NOMO-1 treated with DMSO at 0.1 percent for 48 hours (cell line): ENCODE data around the gene MYBPHL.

Experiments used
- DNase-seq: peaks from one replicate; lab custom pipeline; 2025; ENCODE audit not compliant: unreplicated experiment; lab: John Stamatoyannopoulos, UW

MYBPHL gene

DNA sequence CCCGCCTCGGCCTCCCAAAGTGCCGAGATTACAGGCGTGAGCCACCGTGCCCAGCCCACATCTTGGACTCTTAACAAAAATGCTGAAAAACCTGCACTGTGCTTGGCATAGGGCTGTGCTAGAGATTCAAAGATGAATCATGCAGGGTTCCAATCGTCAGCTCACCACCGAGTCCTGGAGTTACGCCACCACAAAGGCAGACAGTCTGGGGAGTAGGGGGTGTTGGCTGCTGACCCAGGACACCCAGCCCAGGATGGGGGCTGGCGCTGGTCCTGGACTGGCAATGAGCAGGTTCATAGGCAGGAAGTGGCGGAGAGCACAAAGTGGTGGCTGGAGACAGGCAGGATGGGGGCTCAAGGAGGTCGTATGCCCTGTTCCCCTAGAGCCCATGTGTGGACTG, 39.8 kb downstream of the MYBPHL start:
- DNase-seq, result no peak

DNA sequence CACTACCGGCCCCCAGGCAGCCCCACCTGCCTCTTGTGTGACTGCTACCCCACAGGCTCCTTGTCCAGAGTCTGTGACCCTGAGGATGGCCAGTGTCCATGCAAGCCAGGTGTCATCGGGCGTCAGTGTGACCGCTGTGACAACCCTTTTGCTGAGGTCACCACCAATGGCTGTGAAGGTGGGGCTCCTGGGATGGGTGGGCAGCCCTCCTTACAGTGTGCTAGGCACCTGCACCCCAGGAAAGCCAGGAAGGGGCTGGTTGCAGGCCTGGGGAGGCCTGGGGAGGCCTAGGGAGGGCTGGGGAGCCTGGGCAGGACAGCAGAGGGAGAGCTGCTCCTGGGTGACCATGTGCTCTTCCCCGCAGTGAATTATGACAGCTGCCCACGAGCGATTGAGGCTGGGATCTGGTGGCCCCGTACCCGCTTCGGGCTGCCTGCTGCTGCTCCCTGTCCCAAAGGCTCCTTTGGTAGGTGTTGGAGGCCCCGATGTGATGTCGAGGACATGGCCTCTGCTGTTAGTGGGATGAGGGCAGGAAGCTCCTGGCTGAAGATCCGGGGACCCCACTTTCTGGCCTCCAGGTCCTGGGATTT, 41.0 kb downstream of the MYBPHL start:
- no peak for DNase-seq

DNA sequence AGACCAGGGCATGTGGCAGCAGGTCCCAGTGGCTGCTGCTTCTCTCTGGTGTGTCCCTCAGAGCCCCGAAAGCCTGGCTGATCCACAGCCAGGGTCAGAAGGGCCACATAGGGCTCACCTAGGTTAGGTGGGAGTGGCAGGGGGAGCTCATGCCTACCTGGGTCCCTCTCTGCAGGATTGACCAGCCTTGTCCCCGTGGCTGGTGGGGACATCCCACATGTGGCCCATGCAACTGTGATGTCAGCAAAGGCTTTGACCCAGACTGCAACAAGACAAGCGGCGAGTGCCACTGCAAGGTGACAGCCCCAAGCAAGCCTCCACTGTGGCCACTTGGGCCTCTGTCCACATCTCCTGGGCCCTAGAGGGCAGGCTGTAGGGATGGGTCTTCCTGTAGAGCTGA, 41.8 kb downstream of the MYBPHL start:
- DNase-seq, result no peak

DNA sequence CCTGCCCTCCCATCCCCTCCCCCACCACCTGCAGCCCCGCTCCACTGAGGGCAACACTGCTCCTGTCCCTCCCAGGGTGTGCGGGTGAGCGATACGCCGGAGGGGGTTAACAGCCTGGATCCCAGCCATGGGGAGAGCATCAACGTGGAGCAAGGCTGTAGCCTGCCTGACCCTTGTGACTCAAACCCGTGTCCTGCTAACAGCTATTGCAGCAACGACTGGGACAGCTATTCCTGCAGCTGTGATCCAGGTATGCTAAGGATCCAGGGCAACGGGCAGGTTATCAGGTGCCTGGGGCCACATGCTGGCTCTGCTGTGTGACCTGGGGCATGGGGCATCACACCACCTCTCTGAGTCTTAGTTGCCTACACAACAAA, 42.4 kb downstream of the MYBPHL start:
- no peak for DNase-seq

DNA sequence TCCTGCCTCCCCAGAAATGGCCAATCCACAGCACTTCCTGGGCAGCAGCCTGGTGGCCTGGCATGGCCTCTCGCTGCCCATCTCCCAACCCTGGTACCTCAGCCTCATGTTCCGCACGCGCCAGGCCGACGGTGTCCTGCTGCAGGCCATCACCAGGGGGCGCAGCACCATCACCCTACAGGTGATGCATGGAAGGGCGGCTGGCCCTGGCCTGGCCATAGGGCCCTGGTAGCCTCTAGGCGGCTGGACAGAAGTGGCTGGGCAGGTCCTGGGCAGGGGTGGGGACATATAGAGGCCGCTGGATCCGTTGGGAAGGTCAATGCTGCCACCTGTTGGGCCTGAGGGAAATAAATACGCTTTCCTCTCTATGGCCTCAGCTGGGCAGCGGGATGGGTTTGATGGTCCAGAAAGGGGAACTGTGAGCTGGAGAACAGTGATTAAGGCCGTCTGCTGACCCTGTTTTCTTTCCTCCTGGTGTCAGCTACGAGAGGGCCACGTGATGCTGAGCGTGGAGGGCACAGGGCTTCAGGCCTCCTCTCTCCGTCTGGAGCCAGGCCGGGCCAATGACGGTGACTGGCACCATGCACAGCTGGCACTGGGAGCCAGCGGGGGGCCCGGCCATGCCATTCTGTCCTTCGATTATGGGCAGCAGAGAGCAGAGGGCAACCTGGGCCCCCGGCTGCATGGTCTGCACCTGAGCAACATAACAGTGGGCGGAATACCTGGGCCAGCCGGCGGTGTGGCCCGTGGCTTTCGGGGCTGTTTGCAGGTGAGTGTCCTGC, 43.0 kb downstream of the MYBPHL start:
- DNase-seq, result peak; percentile 47

DNA sequence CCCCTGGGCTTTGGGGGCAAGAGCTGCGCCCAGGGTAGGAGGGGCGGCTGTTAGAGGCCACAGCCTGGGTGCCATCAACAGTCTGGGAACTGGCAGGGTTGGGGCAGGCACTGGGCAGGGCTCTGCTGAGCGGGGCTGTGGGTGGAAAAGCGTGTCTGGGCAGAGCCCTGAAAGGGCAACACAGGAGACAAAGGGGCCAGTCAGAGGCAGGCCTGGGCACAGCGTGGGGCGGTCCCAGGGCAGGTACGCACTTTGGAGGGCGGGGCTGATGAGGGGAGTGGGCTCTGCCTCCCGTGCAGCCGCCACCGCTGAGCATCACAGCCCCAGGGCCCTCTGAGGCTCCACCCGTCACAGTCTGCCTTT, 43.6 kb downstream of the MYBPHL start:
- DNase-seq, result no peak

DNA sequence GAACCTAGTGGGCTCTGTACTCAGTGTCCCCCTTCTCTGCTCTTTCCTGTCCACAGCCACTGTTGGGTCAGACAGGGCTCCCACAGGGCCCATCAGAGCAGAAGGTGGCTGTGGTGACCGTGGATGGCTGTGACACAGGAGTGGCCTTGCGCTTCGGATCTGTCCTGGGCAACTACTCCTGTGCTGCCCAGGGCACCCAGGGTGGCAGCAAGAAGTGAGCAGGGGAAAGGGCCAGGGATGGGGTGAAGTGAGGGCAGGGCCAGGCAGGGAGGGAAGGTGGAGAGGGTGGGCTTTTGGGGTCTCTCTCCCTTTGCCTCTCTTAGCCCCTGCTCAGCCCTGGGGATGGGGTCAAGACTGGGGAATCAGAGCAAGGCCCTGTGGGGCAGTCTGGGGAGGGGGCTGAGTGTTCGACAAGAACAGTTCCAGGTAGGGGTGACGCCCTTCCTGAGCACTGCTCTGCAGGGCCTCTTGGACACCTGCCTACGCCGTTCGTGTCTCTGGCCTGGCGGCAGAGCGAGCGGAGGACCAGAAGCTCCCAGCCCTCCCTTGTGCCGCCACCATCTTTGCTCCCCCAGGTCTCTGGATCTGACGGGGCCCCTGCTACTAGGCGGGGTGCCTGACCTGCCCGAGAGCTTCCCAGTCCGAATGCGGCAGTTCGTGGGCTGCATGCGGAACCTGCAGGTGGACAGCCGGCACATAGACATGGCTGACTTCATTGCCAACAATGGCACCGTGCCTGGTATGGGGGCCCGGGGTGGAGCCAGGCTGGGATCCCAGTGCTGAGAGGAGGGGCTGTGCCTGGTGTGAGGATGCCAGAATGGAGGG, 44.4 kb downstream of the MYBPHL start:
- DNase-seq, result no peak

DNA sequence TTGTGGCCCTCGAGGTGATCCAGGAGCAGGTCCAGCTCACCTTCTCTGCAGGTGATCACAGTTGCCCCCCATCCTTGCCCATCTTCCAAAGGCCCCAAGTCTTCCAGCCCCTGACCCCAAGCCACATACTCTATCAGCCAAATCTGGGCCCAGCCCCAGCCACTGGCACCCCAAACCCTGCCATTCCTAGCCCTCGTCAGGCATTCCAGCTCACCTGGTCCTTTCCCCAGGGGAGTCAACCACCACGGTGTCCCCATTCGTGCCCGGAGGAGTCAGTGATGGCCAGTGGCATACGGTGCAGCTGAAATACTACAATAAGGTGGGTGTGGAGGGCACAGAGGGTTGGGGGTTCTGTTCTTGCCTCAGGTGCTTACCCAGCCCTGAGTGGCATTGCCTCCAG, 45.2 kb downstream of the MYBPHL start:
- DNase-seq, result no peak

DNA sequence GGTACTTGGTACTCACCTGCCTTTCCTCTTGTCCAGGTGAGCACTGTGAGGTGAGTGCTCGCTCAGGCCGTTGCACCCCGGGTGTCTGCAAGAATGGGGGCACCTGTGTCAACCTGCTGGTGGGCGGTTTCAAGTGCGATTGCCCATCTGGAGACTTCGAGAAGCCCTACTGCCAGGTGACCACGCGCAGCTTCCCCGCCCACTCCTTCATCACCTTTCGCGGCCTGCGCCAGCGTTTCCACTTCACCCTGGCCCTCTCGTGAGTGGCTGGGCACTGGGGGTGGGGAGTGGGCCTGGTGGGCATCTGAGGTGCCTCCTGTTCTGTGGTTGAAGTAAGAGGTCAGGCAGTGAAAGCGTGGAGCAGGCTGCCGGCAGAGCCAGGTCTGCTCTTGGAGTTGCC, 45.8 kb downstream of the MYBPHL start:
- DNase-seq, result no peak

DNA sequence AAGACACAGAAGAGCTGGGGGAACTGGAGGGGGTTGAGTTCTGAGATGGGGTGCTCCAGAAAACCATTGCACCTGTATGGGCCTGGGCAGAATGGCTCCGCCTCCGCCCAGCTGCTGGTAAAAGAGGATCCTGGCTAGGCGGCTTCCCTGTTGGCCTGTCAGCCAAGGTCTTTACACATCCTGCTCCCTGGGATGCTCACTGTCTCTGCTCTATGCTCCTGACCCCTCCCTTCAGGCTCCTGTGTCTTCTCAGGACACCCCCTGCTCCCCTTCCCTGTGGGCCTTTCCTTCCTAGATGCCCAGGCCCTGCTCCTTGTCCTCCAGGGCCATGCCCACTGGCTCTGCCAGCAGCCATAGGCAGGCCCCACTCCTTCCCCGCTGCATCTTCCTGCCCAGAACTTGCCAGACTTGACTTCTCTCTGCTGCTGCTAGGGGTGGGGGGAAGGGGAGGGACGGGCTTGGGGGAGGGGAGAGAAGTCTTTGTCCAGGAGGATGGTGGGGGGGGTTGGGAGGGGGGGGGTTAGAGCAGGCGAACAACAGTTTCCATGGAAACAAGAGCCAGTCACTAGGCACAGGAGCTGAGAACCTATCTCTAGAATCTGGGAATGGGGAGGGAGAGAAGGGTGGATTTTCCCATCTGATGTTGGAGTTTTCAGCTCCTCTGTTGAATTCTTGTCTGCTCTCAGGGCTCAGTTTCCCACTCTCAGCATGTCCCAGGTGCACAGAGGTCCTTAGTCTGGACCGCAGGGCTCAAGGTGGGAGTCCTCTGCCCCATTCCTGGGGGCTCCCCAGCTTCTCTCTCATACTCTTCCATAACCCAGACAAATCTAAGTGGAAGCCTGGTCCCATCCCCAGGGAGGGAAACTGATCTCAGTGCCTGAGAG, 46.9 kb downstream of the MYBPHL start:
- DNase-seq, result peak; percentile 1

DNA sequence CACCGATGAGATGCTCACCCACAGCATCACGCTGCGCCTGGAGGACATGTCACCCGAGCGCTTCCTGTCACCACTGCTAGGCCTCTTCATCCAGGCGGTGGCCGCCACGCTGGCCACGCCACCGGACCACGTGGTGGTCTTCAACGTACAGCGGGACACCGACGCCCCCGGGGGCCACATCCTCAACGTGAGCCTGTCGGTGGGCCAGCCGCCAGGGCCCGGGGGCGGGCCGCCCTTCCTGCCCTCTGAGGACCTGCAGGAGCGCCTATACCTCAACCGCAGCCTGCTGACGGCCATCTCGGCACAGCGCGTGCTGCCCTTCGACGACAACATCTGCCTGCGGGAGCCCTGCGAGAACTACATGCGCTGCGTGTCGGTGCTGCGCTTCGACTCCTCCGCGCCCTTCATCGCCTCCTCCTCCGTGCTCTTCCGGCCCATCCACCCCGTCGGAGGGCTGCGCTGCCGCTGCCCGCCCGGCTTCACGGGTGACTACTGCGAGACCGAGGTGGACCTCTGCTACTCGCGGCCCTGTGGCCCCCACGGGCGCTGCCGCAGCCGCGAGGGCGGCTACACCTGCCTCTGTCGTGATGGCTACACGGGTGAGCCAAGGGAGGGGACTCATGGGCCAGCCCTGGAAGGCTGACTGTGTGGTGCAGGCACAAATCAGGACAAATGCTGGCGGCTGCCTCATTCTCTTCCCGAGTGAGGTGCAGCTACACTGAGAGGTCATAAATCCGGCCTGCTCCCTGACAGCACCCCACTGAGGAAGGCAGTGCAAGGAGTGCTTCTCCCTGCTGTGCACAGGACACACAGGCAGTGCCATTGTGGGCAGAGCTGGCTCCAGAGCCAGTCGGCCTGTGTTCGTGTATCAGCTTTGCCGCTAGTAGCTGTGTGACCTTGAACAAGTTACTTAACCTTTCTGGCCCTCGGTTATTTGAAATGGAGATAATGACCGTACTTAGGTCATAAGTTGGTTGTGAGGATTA, 48.0 kb downstream of the MYBPHL start:
- no peak for DNase-seq

DNA sequence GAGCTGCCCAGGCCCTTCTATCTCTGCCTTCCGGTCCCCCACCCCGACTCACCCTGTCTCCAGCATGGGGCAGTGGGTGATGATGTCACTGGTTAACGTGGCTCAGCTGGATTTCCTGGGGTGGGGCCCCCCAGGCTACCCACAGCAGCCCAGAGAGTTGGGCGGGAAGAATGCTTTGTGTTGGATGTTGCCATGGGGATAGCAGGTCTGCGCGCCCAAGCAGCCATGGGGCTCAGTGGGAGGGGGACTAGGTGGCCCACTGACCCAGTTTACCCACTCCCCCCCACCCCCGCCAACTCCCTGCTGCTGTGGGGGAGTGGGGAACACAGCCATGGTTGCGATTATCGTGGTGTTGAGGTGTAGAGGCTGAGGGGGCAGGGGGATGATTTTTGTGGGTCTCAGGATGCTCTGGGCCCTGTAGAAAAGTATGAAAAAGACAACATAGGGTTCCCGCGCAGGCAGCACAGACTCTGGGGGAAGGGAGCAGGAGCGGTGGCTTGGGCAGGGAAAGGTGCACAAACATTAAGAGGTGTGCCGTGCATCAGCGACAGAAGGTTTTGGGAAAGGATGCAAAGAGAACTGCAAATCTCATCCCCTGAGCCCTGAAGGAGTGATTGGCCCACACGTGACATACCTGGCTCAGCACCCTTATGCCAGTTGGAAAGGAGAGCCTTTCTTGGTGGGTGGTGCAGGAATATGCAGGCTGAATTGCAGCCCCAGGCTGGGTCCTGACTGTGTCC, 49.0 kb downstream of the MYBPHL start:
- DNase-seq, result no peak

DNA sequence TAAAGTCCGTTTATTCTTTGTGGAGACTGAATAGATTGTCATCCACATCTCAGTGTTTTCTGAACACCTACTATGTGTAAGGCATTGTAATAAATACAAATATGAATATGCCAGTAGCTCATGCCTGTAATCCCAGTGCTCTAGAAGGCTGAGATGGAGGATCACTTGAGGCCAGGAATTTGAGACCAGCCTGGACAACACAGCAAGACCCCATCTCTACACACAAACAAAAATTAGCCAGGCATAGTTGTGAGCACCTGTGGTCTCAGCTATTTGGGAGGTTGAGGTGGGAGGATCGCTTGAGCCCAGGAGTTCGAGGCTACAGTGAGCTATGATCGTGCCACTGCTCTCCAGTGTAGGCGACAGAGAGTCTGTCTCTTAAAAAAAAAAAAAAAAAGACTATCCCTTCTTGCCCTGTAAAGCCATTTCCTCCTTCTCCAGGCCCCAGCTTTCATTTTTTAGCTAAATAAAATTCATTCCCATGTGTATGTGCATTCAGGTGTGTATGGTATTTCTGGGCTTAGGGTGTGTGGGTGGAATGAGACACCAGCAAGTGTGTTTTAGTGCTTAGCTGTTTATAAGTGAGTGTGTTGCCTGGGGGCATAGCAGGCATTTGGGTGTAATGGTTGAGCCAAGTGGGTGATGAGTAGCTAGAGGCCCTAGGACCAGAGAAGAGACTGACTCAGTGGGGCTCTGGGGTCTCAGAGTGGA, 49.7 kb downstream of the MYBPHL start:
- DNase-seq, result no peak

DNA sequence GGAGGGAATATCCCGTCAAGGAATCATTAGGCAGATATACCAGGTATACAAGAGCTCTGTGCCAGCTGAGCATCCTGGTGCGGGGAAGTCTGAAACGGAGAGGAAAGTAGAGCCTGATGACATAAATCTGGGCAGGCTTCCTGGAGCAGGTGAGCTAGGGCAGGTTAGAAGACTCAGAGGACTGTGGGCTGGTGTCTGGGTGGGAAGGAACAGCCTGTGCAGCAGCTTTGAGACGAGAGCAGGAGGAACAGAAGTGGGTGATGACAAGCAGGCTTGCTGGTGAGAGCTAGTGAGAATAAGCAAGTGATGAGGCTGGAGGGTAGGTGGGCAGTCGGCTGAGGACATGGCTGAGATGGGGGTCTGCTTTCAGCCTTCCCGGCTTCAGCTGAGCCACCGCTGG, 50.7 kb downstream of the MYBPHL start:
- DNase-seq, result no peak

DNA sequence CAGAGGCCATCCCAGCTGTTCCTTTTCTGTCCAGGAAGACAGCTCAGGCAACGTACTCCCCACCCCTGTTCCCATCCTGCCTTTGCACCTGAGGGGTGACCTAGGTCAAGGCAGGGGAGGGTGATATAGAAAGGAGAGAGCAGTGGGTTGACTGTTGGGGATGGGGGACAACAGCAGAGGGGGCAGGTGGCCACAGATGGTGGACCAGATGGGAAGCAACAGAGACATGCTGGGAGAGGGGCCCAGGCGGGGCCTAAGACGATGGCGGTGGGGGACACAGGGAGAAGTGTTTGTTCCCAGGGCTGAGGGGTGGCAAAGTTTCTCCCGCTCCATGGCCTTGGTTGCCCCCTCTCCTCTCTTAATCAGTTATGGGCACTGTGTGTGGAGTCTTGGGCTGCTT, 51.1 kb downstream of the MYBPHL start:
- no peak for DNase-seq

DNA sequence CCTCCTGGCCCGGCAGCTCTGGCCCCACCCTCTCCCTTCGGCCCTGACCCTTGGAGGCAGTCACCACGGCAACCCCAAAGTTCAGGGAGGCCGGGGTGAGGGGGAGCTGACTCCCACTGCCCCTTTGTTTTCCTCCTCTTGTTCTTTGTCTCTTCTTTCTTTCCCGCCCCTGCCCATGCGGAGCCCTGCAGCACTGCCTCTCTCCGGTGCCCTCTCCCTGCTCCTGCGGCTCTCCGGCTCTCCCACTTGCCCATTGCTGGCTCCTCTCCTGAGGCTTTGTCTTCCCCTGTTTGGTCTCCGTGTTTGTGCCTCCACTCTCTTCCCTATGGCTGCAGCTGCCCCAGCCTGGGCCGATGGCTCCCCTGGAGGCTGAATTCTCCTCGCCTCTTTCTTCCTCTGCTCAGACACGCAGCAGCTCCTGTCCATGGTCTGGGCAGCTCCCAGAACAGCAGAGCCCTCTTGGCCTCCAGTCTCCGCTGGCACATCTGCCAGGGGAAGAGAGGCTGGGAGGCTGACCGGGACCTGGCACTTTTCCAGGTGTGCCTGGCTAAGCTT, 51.6 kb downstream of the MYBPHL start:
- DNase-seq, result no peak

DNA sequence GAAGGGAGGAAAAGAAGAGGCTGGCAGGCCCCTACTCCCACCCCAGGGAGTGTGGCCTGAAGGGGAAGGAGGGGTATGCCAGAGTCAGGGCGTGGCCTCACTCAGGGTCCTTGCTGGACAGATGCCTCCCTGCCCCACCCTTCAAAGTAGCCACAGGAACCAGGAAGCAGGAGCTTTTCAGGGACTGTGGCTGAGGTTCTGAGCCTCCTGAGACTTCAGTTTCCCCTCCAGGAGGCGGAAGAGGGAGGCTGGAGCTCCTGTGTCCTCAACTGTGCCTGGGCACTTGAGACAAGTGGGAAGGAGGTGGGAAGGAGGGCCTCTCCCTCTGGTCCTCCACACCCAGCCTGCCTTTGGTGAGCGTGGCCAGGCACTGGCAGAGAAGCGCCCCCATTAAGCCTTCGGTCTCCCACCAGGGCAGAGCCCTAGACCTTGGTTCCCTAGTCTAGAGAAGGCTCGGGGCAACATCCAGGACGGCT, 52.2 kb downstream of the MYBPHL start:
- DNase-seq, result no peak
